HEK293 (cell line): ENCODE data around the gene TXNDC8.
"Not testable (repeated sequence)": the region's sequence is repeated elsewhere in the genome, so short reads cannot be mapped to it uniquely, and the experiment has no call there.

ENCODE experiments used
- HOXA7 ChIP-seq: sonication (generic); formaldehyde crosslinking; IDR thresholded peaks from 2 replicates; pipeline ENCODE4 v1.8.1; 2022; ENCODE audit warnings: missing genetic modification reagents, borderline replicate concordance
- REPIN1 ChIP-seq: fragments of 450-650 bp; formaldehyde crosslinking; IDR thresholded peaks from 2 replicates; pipeline ENCODE4 v1.5.1; 2017; ENCODE audit warnings: missing biosample characterization, missing genetic modification characterization, low read depth
- SALL2 ChIP-seq: fragments of 450-650 bp; formaldehyde crosslinking; IDR thresholded peaks from 2 replicates; pipeline ENCODE4 v1.5.0; 2017; ENCODE audit warnings: missing biosample characterization, mild to moderate bottlenecking, missing genetic modification characterization, borderline replicate concordance
- TCF7L2 ChIP-seq: IDR thresholded peaks from 2 replicates; pipeline ENCODE4 v1.6.1; 2011; ENCODE audit warnings: low read depth, mild to moderate bottlenecking, inconsistent platforms, low read length, moderate library complexity, borderline replicate concordance
- ZEB2 ChIP-seq: fragments of 450-650 bp; formaldehyde crosslinking; IDR thresholded peaks from 2 replicates; pipeline ENCODE4 v1.5.1; 2016; ENCODE audit warnings: missing biosample characterization, missing genetic modification characterization
- ZFP41 ChIP-seq: fragments of 450-650 bp; formaldehyde crosslinking; IDR thresholded peaks from 2 replicates; pipeline ENCODE4 v1.5.1; 2016; ENCODE audit warnings: missing biosample characterization, missing genetic modification characterization, borderline replicate concordance
- ZNF132 ChIP-seq: fragments of 450-650 bp; formaldehyde crosslinking; IDR thresholded peaks from 2 replicates; pipeline ENCODE4 v1.5.1; 2017; ENCODE audit warnings: missing biosample characterization, missing genetic modification characterization, borderline replicate concordance
- ZNF146 ChIP-seq: fragments of 450-650 bp; formaldehyde crosslinking; IDR thresholded peaks from 2 replicates; pipeline ENCODE4 v1.5.1; 2016; ENCODE audit warnings: missing biosample characterization, missing genetic modification characterization
- ZNF335 ChIP-seq: fragments of 450-650 bp; formaldehyde crosslinking; conservative IDR thresholded peaks from 2 replicates; pipeline ENCODE4 v1.5.1; 2016; ENCODE audit warnings: missing biosample characterization, missing genetic modification characterization
- ZNF530 ChIP-seq: fragments of 450-650 bp; formaldehyde crosslinking; IDR thresholded peaks from 2 replicates; pipeline ENCODE4 v1.5.1; 2016; ENCODE audit warnings: low read depth, missing biosample characterization, missing genetic modification characterization
- ZNF776 ChIP-seq: fragments of 450-650 bp; formaldehyde crosslinking; IDR thresholded peaks from 2 replicates; pipeline ENCODE4 v1.5.0; 2017; ENCODE audit warnings: missing biosample characterization, missing genetic modification characterization, borderline replicate concordance
- TF ChIP-seq, protein P1 (sequence below): fragments of 450-650 bp; formaldehyde crosslinking; IDR thresholded peaks from 2 replicates; pipeline ENCODE4 v1.5.1; 2016; ENCODE audit warnings: missing biosample characterization, missing genetic modification characterization
- TF ChIP-seq, protein P2 (sequence below): fragments of 450-650 bp; formaldehyde crosslinking; IDR thresholded peaks from 2 replicates; pipeline ENCODE4 v1.5.1; 2016; ENCODE audit warnings: missing biosample characterization, missing genetic modification characterization

DNA sequence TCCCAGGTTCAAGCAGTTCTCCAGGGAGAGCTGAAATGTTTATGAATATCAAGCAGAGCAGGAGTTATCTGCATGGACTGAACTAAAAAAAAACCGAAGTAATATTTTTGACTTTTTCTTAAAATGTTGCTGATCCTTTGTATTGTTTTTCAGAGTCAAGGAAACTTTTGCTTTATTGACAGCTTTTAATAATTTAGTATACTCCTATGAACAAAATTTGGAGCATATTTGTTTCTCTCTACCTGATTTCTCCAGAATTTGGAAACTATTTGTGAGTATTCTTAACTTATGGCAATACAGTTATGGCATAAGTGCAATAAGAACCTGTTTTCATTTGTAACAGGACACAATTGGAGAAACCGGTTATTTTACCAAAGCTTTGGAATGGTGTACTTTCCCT lies 25.7 kb downstream of the TXNDC8 start:
- TF ChIP-seq ZEB2; ZNF530; HOXA7 (CRISPR knock-in tag); SALL2 (tag by site-specific recombination); ZNF776 (tag by site-specific recombination); TCF7L2; ZNF132 (tag by site-specific recombination); ZNF335; ZFP41 (tag by site-specific recombination); ZNF146; REPIN1 (tag by site-specific recombination): not testable (repeated sequence)
- TF ChIP-seq, protein P1, sequence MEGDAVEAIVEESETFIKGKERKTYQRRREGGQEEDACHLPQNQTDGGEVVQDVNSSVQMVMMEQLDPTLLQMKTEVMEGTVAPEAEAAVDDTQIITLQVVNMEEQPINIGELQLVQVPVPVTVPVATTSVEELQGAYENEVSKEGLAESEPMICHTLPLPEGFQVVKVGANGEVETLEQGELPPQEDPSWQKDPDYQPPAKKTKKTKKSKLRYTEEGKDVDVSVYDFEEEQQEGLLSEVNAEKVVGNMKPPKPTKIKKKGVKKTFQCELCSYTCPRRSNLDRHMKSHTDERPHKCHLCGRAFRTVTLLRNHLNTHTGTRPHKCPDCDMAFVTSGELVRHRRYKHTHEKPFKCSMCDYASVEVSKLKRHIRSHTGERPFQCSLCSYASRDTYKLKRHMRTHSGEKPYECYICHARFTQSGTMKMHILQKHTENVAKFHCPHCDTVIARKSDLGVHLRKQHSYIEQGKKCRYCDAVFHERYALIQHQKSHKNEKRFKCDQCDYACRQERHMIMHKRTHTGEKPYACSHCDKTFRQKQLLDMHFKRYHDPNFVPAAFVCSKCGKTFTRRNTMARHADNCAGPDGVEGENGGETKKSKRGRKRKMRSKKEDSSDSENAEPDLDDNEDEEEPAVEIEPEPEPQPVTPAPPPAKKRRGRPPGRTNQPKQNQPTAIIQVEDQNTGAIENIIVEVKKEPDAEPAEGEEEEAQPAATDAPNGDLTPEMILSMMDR (tag by site-specific recombination): not testable (repeated sequence)
- TF ChIP-seq, protein P2, sequence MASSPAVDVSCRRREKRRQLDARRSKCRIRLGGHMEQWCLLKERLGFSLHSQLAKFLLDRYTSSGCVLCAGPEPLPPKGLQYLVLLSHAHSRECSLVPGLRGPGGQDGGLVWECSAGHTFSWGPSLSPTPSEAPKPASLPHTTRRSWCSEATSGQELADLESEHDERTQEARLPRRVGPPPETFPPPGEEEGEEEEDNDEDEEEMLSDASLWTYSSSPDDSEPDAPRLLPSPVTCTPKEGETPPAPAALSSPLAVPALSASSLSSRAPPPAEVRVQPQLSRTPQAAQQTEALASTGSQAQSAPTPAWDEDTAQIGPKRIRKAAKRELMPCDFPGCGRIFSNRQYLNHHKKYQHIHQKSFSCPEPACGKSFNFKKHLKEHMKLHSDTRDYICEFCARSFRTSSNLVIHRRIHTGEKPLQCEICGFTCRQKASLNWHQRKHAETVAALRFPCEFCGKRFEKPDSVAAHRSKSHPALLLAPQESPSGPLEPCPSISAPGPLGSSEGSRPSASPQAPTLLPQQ (tag by site-specific recombination): not testable (repeated sequence)
